Left cardiac atrium (tissue), 4 donors: ENCODE results near the gene SLC22A4. TPM values are rescaled to one million over a fixed set of nuclear protein-coding genes. Genes with fewer than 3 reads are reported as not detected.

Source experiments
- ATAC-seq, 2 donors: fragments of 200-7000 bp; cut with Tn5 transposase; one replicate each; pipeline ENCODE4 v1.9.1; 2020; ENCODE audit warnings: mild to moderate bottlenecking in 2 of 2, moderate library complexity in 2 of 2
- DNase-seq: peaks from one replicate; pipeline ENCODE4 v3.0.0-alpha.2; 2020
- intact Hi-C, 2 donors: fragments of 100-400 bp; cut with DNase I; formaldehyde crosslinking; loops; one replicate each; pipeline versions ENCODE4 v1.14.1 to v1.15.1; 2022 to 2023
- total RNA-seq, 2 donors: library from RNA; stranded (reverse); fragmentation: NEBNext Ultra II Directional; extraction: Animal tissue kit (Norgen Biotek cat#: 25700); gene quantifications; one replicate each; pipeline ENCODE4 v1.2.1, GENCODE V29; 2021
- donor health status: DM: no; HTN: yes; CAD: no.
- donor health status: DM: no; HTN: yes; CAD: no; lungs with severe emphysema.
- donor health status: DM: yes; HTN: yes; CAD: no.
- donor health status: Dilated cardiomyopathy.

The SLC22A4 gene
- total RNA-seq, 2 donors from 2014 or later = 2.2 to 3.3 TPM

DNA sequence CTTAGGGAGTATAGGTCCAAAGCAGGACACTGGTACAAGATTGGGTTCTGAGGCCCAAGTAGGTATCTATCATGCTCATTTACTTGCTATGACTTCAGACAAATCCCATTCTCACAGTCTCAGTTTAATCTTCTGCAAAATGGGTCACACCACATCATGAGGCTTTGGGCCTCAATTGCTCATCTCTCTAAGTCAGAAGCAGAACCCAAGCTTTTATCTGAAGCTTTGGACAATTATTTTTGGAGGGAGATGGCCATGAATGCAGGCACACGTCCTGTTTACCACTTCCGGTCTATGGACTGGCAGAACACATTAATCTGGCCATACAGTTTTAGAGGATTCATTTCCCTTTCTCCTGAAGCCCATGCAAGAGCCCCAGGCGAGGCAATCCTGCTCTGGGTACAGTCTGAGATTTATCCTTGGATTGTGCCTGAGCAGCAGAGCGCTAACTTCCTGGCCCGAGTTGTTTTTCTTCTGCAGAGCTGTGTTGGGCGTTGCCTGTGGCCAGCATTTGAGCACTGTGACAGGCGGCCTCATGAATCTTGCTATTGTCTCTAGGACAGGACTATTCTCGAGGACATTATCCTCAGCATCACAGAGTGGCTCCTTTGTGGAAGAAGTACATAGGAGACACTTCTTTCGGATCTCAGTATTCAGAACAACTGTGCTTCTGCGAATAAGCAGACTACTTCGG lies 16.1 kb downstream of the SLC22A4 start:
- intact Hi-C loops = no loop called here
- DNase-seq (no peak), ATAC-seq (peak; percentile 22 to 38)

DNA sequence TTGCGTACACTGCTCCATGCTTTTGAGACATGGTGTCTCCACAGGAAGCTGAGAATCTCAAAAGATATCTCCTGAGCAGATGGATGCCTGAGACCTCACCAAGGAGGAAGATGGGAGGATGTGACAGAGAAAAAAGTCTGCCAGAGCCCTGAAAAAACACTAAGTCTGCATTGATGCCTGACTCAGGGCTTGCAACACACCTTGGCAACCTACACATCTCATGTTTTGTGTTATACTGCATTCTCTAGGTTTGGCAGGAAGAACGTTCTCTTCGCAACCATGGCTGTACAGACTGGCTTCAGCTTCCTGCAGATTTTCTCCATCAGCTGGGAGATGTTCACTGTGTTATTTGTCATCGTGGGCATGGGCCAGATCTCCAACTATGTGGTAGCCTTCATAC lies 19.2 kb downstream of the SLC22A4 start:
- DNase-seq (no peak), ATAC-seq (peak in 1 of 2 donors; percentile 73)
- intact Hi-C loops = no loop called here

DNA sequence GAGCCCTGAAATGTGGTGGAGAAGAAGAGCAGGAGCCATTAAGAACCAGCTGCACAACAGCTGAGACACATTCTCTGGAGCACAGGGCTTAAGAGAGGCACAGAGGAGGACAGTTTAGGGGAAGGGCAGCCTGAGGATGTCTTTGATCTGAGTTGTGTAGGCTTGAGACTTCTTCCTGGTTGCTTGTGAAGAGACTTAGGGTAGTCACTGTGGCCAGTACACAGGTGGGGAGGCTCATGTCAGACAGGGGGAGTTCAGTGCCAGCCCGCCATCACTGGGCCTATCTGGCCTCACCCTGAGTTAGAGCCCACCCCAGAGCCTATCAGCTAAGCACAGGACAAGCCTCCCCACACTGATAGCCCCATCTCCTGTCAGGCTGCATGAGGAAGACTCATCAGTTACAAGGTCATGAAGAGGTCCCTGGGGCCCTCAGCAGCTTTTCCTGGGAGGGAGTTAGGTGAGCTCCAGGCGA lies 19.8 kb downstream of the SLC22A4 start:
- intact Hi-C loops = no loop called here
- DNase-seq (no peak), ATAC-seq (no peak)

DNA sequence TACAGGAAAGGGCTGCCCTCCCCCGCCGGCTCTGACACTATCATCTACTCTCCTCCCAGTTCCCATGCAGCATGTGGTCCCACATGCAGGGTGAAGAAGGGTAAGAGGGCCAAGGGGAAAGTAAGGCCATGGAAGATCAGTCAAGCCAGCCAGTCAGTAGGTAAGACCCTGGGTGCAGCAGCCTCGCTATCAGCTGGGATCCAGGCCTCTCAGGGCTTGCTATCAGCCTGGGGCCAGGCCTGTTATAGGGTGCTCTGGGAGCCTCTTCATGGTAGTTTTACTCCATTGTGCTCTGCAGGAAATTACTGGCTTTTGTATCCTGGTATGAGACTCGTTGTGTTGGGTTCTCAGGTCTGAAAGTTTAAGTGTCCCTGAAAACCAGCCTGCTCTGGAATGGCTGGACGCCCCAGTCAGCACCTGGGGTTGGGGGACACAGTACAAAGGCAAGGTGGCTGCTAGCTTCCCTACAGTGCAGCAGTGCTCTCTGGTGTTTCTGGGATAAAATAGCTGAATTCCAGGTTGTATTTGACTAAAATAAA lies 21.4 kb downstream of the SLC22A4 start:
- ATAC-seq (no peak), DNase-seq (no peak)
- intact Hi-C loops = no loop called here

DNA sequence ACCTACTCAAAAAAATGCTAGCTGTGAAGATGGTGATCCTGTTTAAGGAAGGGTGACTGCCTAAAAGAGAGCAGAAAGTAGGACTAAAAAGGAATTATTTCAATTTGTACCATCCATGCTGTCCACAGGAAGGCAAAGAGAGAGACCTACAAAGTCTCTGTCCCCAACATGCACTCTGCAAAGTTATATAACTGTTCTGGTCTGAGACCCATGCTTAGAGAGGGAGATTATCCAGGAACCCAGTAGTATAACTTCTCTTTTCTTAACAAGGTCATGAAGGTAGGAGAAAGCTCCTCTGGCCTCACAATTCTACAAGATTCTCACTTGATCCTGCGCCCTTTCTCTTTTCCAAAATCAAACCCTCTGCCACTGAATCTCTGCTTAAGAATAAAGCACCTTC lies 25.8 kb downstream of the SLC22A4 start:
- intact Hi-C loops = no loop called here
- no peak for DNase-seq
- no peak for ATAC-seq

DNA sequence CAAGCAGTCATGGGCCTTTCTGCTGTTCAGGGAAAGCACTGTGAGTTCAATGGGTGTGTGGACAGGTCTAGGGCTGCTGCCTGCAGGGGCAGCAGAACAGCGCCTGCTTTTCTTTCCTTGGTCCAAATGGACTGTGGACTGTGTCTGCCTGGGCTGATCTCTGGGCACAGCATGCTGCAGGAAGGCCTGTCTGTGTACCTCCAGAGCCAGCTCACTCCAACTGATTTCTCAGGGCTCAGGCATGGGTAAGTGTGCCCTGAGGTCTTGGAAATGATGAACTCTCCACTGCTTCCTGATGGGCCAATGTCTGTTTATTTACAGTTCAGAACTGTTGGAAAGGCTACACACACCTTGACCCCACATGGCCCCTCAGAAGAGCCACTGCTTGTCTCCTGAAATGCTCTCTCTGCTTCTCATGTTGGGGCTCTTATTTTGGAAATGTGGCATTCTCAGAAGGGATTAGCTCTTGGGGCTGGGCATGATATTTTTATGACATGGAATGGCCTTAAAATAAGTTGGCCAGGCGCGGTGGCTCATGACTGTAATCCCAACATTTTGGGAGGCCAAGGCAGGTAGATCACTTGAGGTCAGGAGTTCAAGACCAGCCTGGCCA lies 27.0 kb downstream of the SLC22A4 start:
- intact Hi-C loops = no loop called here
- ATAC-seq (peak in 1 of 2 donors; percentile 17), DNase-seq (no peak)

DNA sequence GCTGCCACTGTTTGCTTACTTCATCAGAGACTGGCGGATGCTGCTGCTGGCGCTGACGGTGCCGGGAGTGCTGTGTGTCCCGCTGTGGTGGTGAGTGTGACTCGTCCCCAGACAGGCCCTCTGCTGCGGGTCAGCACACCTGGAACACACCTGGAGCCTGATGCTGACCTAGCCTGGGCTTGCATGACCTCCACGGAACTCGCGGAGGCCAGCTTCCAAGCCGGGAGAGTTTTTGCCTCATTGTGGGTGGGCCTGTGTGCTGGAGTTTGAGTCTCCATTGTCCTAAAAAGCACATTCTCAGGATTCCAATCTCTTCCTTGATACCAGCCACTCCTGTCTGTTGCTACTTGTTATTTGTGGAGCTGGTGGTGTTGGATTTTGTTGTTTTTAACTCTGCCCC lies 28.1 kb downstream of the SLC22A4 start:
- ATAC-seq (no peak), DNase-seq (no peak)
- intact Hi-C loops = no loop called here

DNA sequence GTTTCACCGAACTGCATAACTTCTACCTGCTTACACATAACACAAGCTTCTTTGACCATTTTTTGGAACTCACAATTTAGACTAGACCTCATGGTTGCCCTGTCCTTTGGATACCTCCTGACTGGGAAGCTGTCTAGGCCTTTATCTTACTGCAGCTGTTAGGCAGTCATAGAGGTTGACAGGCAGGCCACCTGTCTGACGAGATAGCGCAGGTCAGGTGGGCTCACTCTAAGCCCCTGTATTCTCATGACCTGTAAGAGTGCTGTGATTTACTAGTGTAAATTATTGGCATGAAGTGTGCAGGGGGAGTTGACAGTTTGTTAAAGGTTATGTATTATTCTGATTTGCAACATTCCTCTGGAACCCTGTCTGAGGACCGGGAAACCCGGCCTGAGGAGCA lies 29.0 kb downstream of the SLC22A4 start:
- DNase-seq = no peak
- intact Hi-C loops = no loop called here
- no peak for ATAC-seq

DNA sequence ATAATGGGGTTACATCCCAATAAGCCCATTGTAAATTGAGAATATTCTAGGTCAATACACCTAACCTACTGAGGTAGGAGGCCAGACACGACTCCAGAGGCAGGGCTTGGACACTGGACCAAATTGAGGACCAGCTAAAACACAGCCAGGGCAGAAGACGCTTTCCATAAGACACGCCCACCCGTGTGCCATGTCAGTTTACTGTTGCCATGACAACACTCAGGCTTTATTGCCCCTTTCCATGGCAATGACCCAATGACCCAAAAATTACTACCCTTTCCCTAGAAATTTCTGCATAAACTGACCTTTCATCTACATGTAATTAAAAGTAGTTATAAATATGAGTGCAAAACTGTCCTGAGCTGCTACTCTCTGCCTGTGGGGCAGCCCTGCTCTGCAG lies 31.5 kb downstream of the SLC22A4 start:
- intact Hi-C loops = no loop called here
- DNase-seq (no peak), ATAC-seq (no peak)

DNA sequence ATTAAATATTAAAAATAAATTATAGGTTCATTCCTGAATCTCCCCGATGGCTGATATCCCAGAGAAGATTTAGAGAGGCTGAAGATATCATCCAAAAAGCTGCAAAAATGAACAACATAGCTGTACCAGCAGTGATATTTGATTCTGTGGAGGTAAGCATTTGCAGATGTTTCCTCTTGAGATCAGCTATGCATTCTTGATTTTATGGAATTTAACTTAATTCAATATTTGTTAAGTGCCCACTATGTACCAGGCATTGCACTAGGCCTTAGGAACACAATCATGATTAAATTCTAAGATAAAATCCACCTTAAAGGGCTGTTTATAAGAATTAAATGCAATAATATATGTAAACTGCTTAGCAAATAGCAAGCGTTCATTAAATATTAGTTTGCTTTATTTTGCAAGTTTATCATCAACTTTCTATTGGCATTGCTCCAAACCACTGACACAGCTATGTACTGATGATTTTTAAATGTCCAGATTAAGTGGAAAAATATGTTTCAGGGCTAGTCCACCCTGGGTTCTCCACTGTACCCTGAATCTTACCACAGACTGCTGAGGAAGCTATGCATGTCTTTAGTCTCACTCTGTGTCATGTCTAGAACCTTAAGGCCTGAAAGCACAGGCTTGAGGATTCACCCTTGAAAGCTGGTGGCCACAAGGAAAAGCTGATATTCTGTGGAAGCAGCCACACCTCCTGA lies 33.2 kb downstream of the SLC22A4 start:
- intact Hi-C loops = no loop called here
- peak in 1 of 2 donors; percentile 37 for ATAC-seq
- DNase-seq = no peak

DNA sequence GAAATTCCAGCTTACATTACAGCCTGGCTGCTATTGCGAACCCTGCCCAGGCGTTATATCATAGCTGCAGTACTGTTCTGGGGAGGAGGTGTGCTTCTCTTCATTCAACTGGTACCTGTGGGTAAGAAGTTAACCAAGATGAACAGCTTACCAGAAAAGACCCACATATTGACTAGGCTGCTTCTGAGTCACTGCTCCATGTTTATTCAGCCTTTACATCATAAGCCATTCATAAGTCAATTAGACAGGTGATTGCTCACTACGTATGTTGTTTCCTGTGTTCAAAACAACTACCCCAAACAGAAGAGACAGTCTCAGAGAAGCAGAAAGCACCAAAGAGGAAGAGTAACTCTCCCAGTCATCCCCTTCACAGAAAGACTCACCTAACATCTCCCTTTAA lies 40.6 kb downstream of the SLC22A4 start:
- DNase-seq = no peak
- no peak for ATAC-seq
- intact Hi-C loops = no loop called here

DNA sequence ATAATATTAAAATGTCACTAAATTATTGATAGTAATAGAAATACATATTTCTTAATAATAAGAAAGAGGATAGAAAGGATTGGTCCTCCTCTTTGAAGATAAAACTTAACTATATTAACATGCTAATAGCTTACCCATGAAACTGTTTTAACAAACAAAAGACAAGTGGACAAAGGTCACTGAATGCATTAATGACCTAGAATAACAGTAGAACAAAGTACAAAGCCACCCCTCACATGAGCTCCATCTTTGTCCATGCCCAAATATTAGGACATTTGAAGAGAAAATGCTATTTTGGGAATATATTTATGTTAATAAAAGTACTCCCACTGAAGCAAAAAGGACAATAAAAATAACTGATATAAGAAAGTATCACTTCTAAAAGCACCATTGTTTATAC lies 41.2 kb downstream of the SLC22A4 start:
- DNase-seq (no peak), ATAC-seq (no peak)
- intact Hi-C loops = no loop called here

DNA sequence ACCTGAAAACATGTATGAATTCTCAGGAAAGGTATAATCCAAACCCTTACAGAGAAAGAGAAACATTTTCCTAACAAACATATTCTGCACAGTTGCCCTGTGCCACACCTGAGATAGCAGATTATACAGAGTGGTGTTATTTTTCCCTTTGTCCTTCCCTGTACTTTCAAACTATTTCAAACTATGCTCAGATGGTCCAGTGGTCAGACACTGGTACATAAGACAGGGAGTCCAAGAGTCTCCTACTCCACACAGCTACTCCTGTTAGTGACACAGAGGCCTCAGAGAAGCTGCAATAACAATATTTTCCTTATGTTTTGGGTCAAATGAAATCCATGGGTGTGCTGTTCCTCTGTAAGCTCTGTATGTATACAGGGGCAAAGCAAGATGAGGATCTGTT lies 45.3 kb downstream of the SLC22A4 start:
- no peak for ATAC-seq
- intact Hi-C loops = no loop called here
- no peak for DNase-seq

DNA sequence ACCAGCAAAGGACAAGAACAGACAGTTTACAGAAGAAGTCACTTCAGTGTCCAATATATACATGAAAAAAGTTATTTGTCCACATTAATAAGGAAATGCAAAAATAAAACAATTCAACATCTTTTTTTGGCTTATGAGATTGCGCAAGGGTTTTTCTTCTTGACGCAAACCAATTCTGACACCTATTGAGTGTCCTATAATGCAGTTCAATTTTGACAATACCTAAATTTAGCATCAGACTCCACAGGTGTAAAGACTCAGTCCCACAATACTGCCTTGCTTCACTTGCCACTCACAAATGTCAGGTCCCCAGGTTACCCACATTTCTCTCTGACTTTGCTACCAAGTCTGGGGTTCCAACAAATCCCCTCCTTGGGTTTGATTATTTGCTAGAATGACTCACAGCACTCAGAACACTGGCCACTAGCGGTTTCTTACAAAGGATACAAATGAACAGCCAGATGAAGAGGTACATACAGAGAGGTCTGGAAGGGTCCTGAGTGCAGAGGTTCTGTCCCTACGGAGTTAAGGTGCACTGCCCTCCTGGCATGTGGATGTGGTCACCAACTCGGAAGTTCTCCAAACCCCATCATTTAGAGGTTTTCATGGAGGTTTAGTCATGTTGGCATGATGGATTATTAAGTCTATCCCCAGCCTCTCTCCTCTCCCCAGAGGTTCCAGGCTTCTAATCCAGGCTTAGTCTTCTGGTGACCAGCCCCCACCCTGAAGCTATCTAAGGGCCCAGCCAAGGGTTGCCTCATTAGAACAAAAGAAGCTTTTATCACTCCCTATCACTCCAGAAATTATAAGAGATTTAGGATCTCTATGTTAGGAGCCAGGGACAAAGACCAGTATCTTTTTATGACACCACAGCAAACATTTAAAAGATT lies 48.3 kb downstream of the SLC22A4 start:
- ATAC-seq (no peak), DNase-seq (no peak)
- intact Hi-C loops = no loop called here

DNA sequence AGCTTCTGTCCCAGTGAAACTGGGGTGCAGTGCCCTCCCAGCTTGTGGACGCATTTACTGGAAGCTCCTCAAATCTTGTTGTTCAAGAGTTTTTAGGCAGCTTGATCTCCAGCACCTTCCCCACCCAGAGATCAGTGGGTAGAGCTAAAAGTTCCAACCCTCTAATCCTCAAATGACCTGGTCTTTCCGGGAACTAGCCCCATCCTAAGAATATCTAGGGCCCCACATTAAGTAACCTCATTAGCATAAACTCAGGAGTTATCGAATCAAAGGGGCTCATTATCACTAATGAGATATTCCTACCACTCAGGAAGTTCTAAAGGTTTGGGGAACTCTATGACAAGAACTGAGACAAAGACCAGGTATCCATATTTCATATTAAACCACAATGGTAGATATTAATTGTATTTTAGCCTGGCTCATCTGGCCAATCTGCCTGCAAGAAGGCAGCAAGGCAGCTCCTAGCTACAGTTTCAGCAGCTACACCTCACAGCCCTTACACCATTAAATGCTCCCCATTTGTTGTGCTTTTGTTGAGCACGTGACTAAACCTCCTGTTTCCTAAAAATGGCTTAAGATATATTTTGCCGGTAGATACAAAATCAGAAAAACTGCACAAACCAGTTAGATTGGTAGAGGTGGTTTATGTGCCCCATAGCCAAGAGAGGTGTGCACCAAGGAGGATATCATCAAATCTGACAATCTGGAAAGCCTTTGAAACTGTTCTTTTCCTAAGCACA lies 50.8 kb downstream of the SLC22A4 start:
- no peak for ATAC-seq
- intact Hi-C loops = no loop called here
- DNase-seq = no peak

DNA sequence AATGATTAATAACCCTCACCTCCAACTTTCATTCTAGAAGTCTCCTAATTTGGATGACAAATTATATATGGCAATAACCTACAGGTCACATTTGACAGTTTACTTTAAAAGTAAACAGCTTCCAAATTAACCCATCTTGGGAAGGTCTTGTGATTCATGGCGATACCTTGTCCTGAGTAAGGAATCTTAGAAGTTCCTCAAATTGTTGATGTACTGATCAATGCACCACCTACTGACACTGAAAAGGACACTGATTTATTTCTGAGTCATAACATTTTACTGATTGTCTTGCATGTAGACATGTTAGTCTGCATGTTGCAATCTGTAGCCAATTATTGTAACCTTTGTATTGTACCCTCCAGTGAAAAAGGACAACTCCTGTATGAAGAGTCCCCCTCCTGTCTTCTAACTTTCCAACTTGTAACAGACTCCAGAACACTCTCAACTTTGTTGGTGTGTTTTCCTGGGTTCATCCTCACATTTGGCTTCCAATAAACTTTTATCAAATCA lies 59.3 kb downstream of the SLC22A4 start:
- DNase-seq (no peak), ATAC-seq (no peak)
- intact Hi-C loops = no loop called here

DNA sequence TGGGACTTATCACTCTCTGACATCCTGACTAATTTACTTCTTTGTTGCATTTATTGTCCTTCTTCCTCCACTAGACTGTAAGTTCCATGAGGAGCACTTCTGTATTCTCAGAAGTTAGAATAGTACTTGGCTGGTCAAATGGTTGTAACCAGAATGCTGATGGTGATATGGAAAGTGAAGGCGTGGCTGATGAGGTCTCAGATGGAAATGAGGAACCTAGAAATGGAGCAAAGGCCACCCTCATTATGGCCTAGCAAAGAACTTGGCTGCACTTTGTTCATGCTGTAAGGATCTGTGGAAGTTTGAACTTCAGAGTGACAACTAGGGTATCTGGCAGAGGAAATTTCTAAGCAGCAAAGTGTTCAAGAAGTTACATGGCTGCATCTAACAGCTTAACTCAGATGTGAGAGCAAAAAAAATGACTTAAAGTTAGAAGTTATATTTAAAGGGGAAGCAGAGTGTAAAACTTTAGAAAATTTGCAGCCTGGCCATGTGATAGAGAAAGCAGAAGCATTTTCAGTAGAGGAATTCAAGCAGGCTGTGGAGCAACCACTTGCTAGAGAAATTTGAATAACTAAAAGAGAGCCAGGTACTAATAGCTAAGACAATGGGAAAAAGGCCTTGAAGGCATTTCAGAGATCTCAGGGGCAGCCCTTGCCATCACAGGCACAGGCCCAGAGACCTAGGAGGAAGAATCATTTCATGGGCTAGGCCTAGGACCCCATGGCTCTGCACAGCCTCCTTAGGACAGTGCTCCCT lies 60.4 kb downstream of the SLC22A4 start:
- ATAC-seq (peak in 1 of 2 donors; percentile 39), DNase-seq (no peak)
- intact Hi-C loops = no loop called here
